Keratinocyte (primary cell): ENCODE data around the gene TMEM201. TPM values are rescaled to one million over a fixed set of nuclear protein-coding genes. Genes with fewer than 3 reads are reported as not detected.

Source experiments
- DNase-seq: peaks from one replicate; pipeline ENCODE4 v3.0.0-alpha.2; 2011; ENCODE audit warnings: low read depth, missing footprints, low spot score
- FAIRE-seq: peaks from 2 replicates; lab custom pipeline; 2011; peaks lifted over from hg19 to GRCh38; lab: Jason Lieb, UNC
- H2AFZ ChIP-seq: 2 replicates; pipeline ENCODE4 v1.6.0; 2012; ENCODE audit warnings: low read length, control low read depth, inconsistent platforms; ENCODE audit not compliant: control insufficient read depth
- H3K27ac ChIP-seq: 2 replicates; pipeline ENCODE4 v1.5.1; 2011; ENCODE audit warnings: low read length; ENCODE audit not compliant: control insufficient read depth, insufficient read depth
- H3K27me3 ChIP-seq: 3 replicates; pipeline ENCODE4 v1.6.0; 2011; ENCODE audit warnings: low read length; ENCODE audit not compliant: control insufficient read depth, insufficient read depth; ENCODE audit errors: extremely low read depth
- H3K36me3 ChIP-seq, 2 experiments: 2 replicates in 1 of 2; 3 replicates in 1 of 2; pipeline ENCODE4 v1.5.1; 2011; ENCODE audit warnings: low read length in 2 of 2, mild to moderate bottlenecking in 1 of 2; ENCODE audit not compliant: control insufficient read depth in 2 of 2, insufficient read depth in 2 of 2; ENCODE audit errors: extremely low read depth in 1 of 2
- H3K4me1 ChIP-seq: 3 replicates; pipeline ENCODE4 v1.5.1; 2011; ENCODE audit warnings: low read length; ENCODE audit not compliant: control insufficient read depth, insufficient read depth; ENCODE audit errors: extremely low read depth
- H3K4me2 ChIP-seq: 3 replicates; pipeline ENCODE4 v1.6.0; 2011; ENCODE audit warnings: low read depth, low read length; ENCODE audit not compliant: control insufficient read depth, insufficient read depth; ENCODE audit errors: extremely low read depth
- H3K4me3 ChIP-seq, 3 experiments: fragments of 200-600 bp in 1 of 3; sonication (generic) in 1 of 3; 2 replicates in 2 of 3; 3 replicates in 1 of 3; pipeline ENCODE4 v1.5.1; 2011 to 2016; ENCODE audit warnings: low read length in 3 of 3, mild to moderate bottlenecking in 3 of 3, control low read depth in 2 of 3, inconsistent platforms in 1 of 3, low read depth in 1 of 3, mixed read lengths in 1 of 3, mixed run types in 1 of 3, moderate library complexity in 1 of 3; ENCODE audit not compliant: control insufficient read depth in 2 of 3, insufficient read depth in 2 of 3; ENCODE audit errors: extremely low read depth in 1 of 3
- H3K79me2 ChIP-seq: 2 replicates; pipeline ENCODE4 v1.6.0; 2012; ENCODE audit warnings: low read length; ENCODE audit not compliant: control insufficient read depth, insufficient read depth
- H3K9ac ChIP-seq: 3 replicates; pipeline ENCODE4 v1.6.0; 2011; ENCODE audit warnings: low read length; ENCODE audit not compliant: control insufficient read depth, insufficient read depth; ENCODE audit errors: extremely low read depth
- H3K9me1 ChIP-seq: 3 replicates; pipeline ENCODE4 v1.6.0; 2011; ENCODE audit warnings: low read length; ENCODE audit not compliant: control insufficient read depth, insufficient read depth; ENCODE audit errors: extremely low read depth
- H3K9me3 ChIP-seq: 2 replicates; pipeline ENCODE4 v1.5.1; 2012; ENCODE audit warnings: low read depth, low read length; ENCODE audit not compliant: control insufficient read depth
- H4K20me1 ChIP-seq: 3 replicates; pipeline ENCODE4 v1.6.0; 2011; ENCODE audit warnings: low read length; ENCODE audit not compliant: control insufficient read depth, insufficient read depth; ENCODE audit errors: extremely low read depth
- CTCF ChIP-seq, 3 experiments: IDR thresholded peaks in 1 of 3; conservative IDR thresholded peaks in 1 of 3; optimal IDR thresholded peaks in 1 of 3; 2 replicates in 2 of 3; 3 replicates in 1 of 3; pipeline versions ENCODE3 to v1.5.1; 2011; ENCODE audit warnings: low read length in 3 of 3, mild to moderate bottlenecking in 3 of 3, moderate library complexity in 2 of 3, control low read depth in 1 of 3, inconsistent platforms in 1 of 3; ENCODE audit not compliant: insufficient read depth in 2 of 3; ENCODE audit errors: extremely low read depth in 1 of 3
- EZH2 ChIP-seq: IDR thresholded peaks from one replicate; pipeline ENCODE4 v1.6.1; 2012; ENCODE audit warnings: inconsistent platforms, mild to moderate bottlenecking, low read length, moderate library complexity
- dilution Hi-C: fragments of 300-500 bp; cut with MboI; formaldehyde crosslinking; loops from one replicate; pipeline ENCODE4 v1.7.0; 2020; ENCODE audit warnings: low sequenced_read_pairs; ENCODE audit not compliant: extremely low pct_ligation_motif_present
- polyA plus RNA-seq, 5 experiments: library from polyadenylated mRNA; depleted of rRNA in 3 of 5; stranded (reverse) in 3 of 5; stranded (forward) in 1 of 5; unstranded in 1 of 5; fragments of >200 nt; gene quantifications; 1 replicate in 1 of 5; 2 replicates in 3 of 5; 3 replicates in 1 of 5; pipeline versions ENCODE4 v1.2.1 to v1.2.3, GENCODE V29; 2011 to 2012; ENCODE audit warnings: missing spikeins in 2 of 5, low read depth in 1 of 5, low replicate concordance in 1 of 5

Gene TMEM201
- polyA plus RNA-seq, 1 donor (not counting 4 experiments of a cell fraction or from before 2014, with no cell fraction given), result 1.5 TPM

GRCh38 chr1:9618909-9619679 lies 30.4 kb downstream of the TMEM201 start:
- H3K27ac ChIP-seq, result no peak overlapping the region
- H3K9me3 ChIP-seq, result no peaks in the 10 kb centered on the region
- TF ChIP-seq CTCF (optimal IDR thresholded peaks at IDR 0.05 in 1 of 3, IDR thresholded peaks at IDR 0.05 in 1 of 3, conservative IDR thresholded peaks at IDR 0.05 in 1 of 3; ENCODE audit: extremely low read depth in 1 of 3, insufficient read depth in 2 of 3, low read length in 3 of 3) (no peak), EZH2 (no peak)
- H3K27me3 ChIP-seq, result peaks cover 4% of the 10 kb centered on the region
- no peaks in the 10 kb centered on the region for H3K9me1 ChIP-seq
- FAIRE-seq (no peak), DNase-seq (no peak)
- H3K4me1 ChIP-seq, result no peaks in the 10 kb centered on the region
- dilution Hi-C loops, result no loop called here
- H3K4me3 ChIP-seq, result no peak overlapping the region
- H3K79me2 ChIP-seq, result no peaks in the 10 kb centered on the region
- no peak overlapping the region for H3K4me2 ChIP-seq
- H3K36me3 ChIP-seq, result no peaks in the 10 kb centered on the region
- H3K9ac ChIP-seq, result no peak overlapping the region
- no peaks in the 10 kb centered on the region for H4K20me1 ChIP-seq
- no peak overlapping the region for H2AFZ ChIP-seq

DNA sequence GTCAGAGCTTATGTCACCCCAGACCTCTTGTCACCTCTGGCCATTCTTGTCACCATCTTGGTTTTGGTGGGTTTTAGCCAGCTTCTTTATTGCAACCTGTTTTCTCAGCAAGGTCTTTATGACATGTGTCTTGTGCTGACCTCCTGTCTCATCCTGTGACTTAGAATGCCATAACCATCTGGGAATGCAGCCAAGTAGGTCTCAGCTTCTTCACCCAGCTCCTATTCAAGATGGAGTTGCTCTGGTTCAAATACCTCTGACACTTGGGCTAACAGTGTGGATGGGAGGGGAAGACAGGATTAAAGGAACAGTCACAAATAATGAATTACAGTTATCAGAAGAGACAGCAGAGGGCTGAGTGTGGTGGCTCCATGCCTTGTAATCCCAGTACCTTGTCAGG lies 32.3 kb downstream of the TMEM201 start:
- TF ChIP-seq CTCF (optimal IDR thresholded peaks at IDR 0.05 in 1 of 3, IDR thresholded peaks at IDR 0.05 in 1 of 3, conservative IDR thresholded peaks at IDR 0.05 in 1 of 3; ENCODE audit: extremely low read depth in 1 of 3, insufficient read depth in 2 of 3, low read length in 3 of 3) (no peak), EZH2 (no peak)
- dilution Hi-C loops, result no loop called here
- no peaks in the 10 kb centered on the region for H3K9me3 ChIP-seq
- no peaks in the 10 kb centered on the region for H4K20me1 ChIP-seq
- H3K79me2 ChIP-seq, result no peaks in the 10 kb centered on the region
- H3K9ac ChIP-seq, result no peak overlapping the region
- peaks cover under 1% of the 10 kb centered on the region for H3K4me1 ChIP-seq
- FAIRE-seq, result no peak
- H3K36me3 ChIP-seq, result no peaks in the 10 kb centered on the region
- H3K9me1 ChIP-seq, result no peaks in the 10 kb centered on the region
- no peak overlapping the region for H3K4me2 ChIP-seq
- DNase-seq, result no peak
- H3K27ac ChIP-seq, result no peak overlapping the region
- no peak overlapping the region for H3K4me3 ChIP-seq
- H3K27me3 ChIP-seq, result peaks cover 6% of the 10 kb centered on the region
- H2AFZ ChIP-seq, result no peak overlapping the region
